GM21717 (cell line): ENCODE data around the gene HOXA2.

Source experiments
- ATAC-seq: cut with Tn5 transposase; IDR thresholded peaks from one replicate; pipeline ENCODE4 v1.9.1; 2021; ENCODE audit warnings: mild to moderate bottlenecking, moderate library complexity; ENCODE audit not compliant: unreplicated experiment

Gene HOXA2

GRCh38 chr7:27141923-27142579 is 39.6 kb upstream of the HOXA2 start:
- no peak for ATAC-seq

- ATAC-seq, result no peak
Measured at GRCh38 chr7:27141137-27141922, 38.8 kb upstream of the HOXA2 start.

GRCh38 chr7:27140126-27140857 is 37.8 kb upstream of the HOXA2 start:
- ATAC-seq, result no peak

- no peak for ATAC-seq
Measured at GRCh38 chr7:27139334-27140125, 37.0 kb upstream of the HOXA2 start.

- no peak for ATAC-seq
Measured at GRCh38 chr7:27138985-27139333, 36.5 kb upstream of the HOXA2 start.

GRCh38 chr7:27138472-27138871 is 36.0 kb upstream of the HOXA2 start:
- ATAC-seq, result no peak

GRCh38 chr7:27137640-27138315 is 35.3 kb upstream of the HOXA2 start:
- ATAC-seq, result no peak

GRCh38 chr7:27134392-27134791 is 31.9 kb upstream of the HOXA2 start:
- ATAC-seq, result no peak

- no peak for ATAC-seq
Measured at GRCh38 chr7:27133409-27134231, 31.1 kb upstream of the HOXA2 start.

GRCh38 chr7:27132978-27133377 is 30.5 kb upstream of the HOXA2 start:
- ATAC-seq, result no peak

GRCh38 chr7:27132214-27132613 is 29.7 kb upstream of the HOXA2 start:
- ATAC-seq, result no peak

GRCh38 chr7:27131390-27131819 is 28.9 kb upstream of the HOXA2 start:
- no peak for ATAC-seq

GRCh38 chr7:27130540-27131389 is 28.3 kb upstream of the HOXA2 start, which contains the start of gene HOXA4:
TSS of gene HOXA4 (minus strand) at chr7:27130757. CDS start at chr7:27130733, 24 bp downstream.
- no peak for ATAC-seq

- no peak for ATAC-seq
Measured at GRCh38 chr7:27129729-27130539, 27.5 kb upstream of the HOXA2 start.

- ATAC-seq, result no peak
Measured at GRCh38 chr7:27128776-27129728, 26.6 kb upstream of the HOXA2 start.

GRCh38 chr7:27128034-27128433 is 25.6 kb upstream of the HOXA2 start:
- no peak for ATAC-seq
